Sigmoid colon (tissue), 4 donors: ENCODE results near the gene KIF26B.

Experiments used
- CTCF ChIP-seq, 4 experiments: fragments of 450-650 bp in 3 of 4; fragments of 200-600 bp in 1 of 4; IDR thresholded peaks; one replicate each; pipeline ENCODE4 v1.5.1; 2016 to 2019; ENCODE audit warnings: antibody characterized with exemption in 4 of 4, mild to moderate bottlenecking in 3 of 4, moderate library complexity in 2 of 4
- POLR2AphosphoS5 ChIP-seq, 4 donors: sonication (generic); formaldehyde crosslinking; IDR thresholded peaks; one replicate each; pipeline ENCODE4 v1.6.1; 2017; ENCODE audit warnings: antibody characterized with exemption in 4 of 4

GRCh38 chr1:245718951-245719350 lies 564.2 kb downstream of the KIF26B start:
- TF ChIP-seq CTCF (IDR thresholded peaks at IDR 0.05): no peak
- no peak for TF ChIP-seq POLR2AphosphoS5 (IDR thresholded peaks at IDR 0.05)
